BLaER1 (cell line): ENCODE measurements around the gene ENTREP3.

Experiments
- H3K27ac ChIP-seq: shearing (Covaris generic); formaldehyde crosslinking; 2 replicates; pipeline ENCODE4 v1.8.1; 2022
- H3K27me3 ChIP-seq: shearing (Covaris generic); formaldehyde crosslinking; 2 replicates; pipeline ENCODE4 v1.8.1; 2022
- H3K36me3 ChIP-seq: shearing (Covaris generic); formaldehyde crosslinking; 2 replicates; pipeline ENCODE4 v1.8.1; 2022
- H3K4me1 ChIP-seq: shearing (Covaris generic); formaldehyde crosslinking; 2 replicates; pipeline ENCODE4 v1.8.1; 2022
- H3K4me2 ChIP-seq: shearing (Covaris generic); formaldehyde crosslinking; 2 replicates; pipeline ENCODE4 v1.8.1; 2022
- H3K4me3 ChIP-seq: shearing (Covaris generic); formaldehyde crosslinking; 2 replicates; pipeline ENCODE4 v1.8.1; 2022
- H3K9ac ChIP-seq: shearing (Covaris generic); formaldehyde crosslinking; 2 replicates; pipeline ENCODE4 v1.8.1; 2022
- H3K9me3 ChIP-seq: shearing (Covaris generic); formaldehyde crosslinking; 2 replicates; pipeline ENCODE4 v1.8.1; 2022
- H4K20me1 ChIP-seq: shearing (Covaris generic); formaldehyde crosslinking; 2 replicates; pipeline ENCODE4 v1.8.1; 2022
- Cebpa-rat ChIP-seq: shearing (Covaris generic); IDR thresholded peaks from 2 replicates; pipeline ENCODE4 v1.8.1; 2022

ENTREP3 gene

GRCh38 chr1:155210314-155211104 lies 44.8 kb downstream of the ENTREP3 start:
- Histone ChIP-seq H3K4me1 (peaks cover 42% of the 10 kb centered on the region), H3K4me2 (peak overlapping the region; percentile 99), H3K9me3 (no peaks in the 10 kb centered on the region), H3K4me3 (no peak overlapping the region), H4K20me1 (no peaks in the 10 kb centered on the region), H3K9ac (no peak overlapping the region), H3K27me3 (no peaks in the 10 kb centered on the region), H3K36me3 (peaks cover 32% of the 10 kb centered on the region), H3K27ac (no peak overlapping the region)
- no peak for TF ChIP-seq Cebpa-rat

GRCh38 chr1:155209312-155209721 lies 46.0 kb downstream of the ENTREP3 start:
- Histone ChIP-seq H4K20me1 (no peaks in the 10 kb centered on the region), H3K27me3 (no peaks in the 10 kb centered on the region), H3K36me3 (peaks cover 23% of the 10 kb centered on the region), H3K4me3 (peak overlapping the region; percentile 94), H3K4me1 (peaks cover 42% of the 10 kb centered on the region), H3K4me2 (peak overlapping the region; percentile 99), H3K27ac (peak overlapping the region; percentile 95), H3K9ac (peak overlapping the region; percentile 86), H3K9me3 (no peaks in the 10 kb centered on the region)
- TF ChIP-seq Cebpa-rat, result no peak

GRCh38 chr1:155208541-155209311 lies 46.6 kb downstream of the ENTREP3 start, which contains the start of gene MTX1:
Gene MTX1 (plus strand): TSS chr1:155208695. CDS start chr1:155208805, 110 bp downstream.
- peak within 1 kb of the TSS; percentile 94 for H3K4me3 ChIP-seq
- no peaks in the 10 kb centered on the region for H3K9me3 ChIP-seq
- peak within 1 kb of the TSS; percentile 86 for H3K9ac ChIP-seq
- H3K4me1 ChIP-seq, result peaks cover 42% of the 10 kb centered on the region
- H3K27ac ChIP-seq, result peak within 1 kb of the TSS; percentile 95
- H3K27me3 ChIP-seq, result no peaks in the 10 kb centered on the region
- no peaks in the 10 kb centered on the region for H4K20me1 ChIP-seq
- peaks cover 23% of the 10 kb centered on the region for H3K36me3 ChIP-seq
- TF ChIP-seq Cebpa-rat, result no peak
- peak within 1 kb of the TSS; percentile 99 for H3K4me2 ChIP-seq

GRCh38 chr1:155207806-155208540 lies 47.3 kb downstream of the ENTREP3 start, which contains the start of gene THBS3:
Gene THBS3 (minus strand): TSS chr1:155207897. CDS start chr1:155207876, 21 bp downstream.
- no peak for TF ChIP-seq Cebpa-rat
- peak within 1 kb of the TSS; percentile 95 for H3K27ac ChIP-seq

GRCh38 chr1:155206891-155207805 lies 48.1 kb downstream of the ENTREP3 start:
- no peaks in the 10 kb centered on the region for H4K20me1 ChIP-seq
- peak overlapping the region; percentile 95 for H3K27ac ChIP-seq
- H3K4me3 ChIP-seq, result peak overlapping the region; percentile 94
- no peak for TF ChIP-seq Cebpa-rat
- peak overlapping the region; percentile 86 for H3K9ac ChIP-seq
- H3K9me3 ChIP-seq, result no peaks in the 10 kb centered on the region
- H3K27me3 ChIP-seq, result no peaks in the 10 kb centered on the region
- peak overlapping the region; percentile 99 for H3K4me2 ChIP-seq
- H3K4me1 ChIP-seq, result peaks cover 42% of the 10 kb centered on the region
- peaks cover 33% of the 10 kb centered on the region for H3K36me3 ChIP-seq

More at GRCh38 chr1:155207806-155208540, 47.3 kb downstream of the ENTREP3 start, which contains the start of gene THBS3:
- Histone ChIP-seq H3K4me2 (peak within 1 kb of the TSS; percentile 99), H3K4me1 (peaks cover 42% of the 10 kb centered on the region), H3K4me3 (peak within 1 kb of the TSS; percentile 94), H3K27me3 (no peaks in the 10 kb centered on the region), H3K9ac (peak within 1 kb of the TSS; percentile 86), H3K9me3 (no peaks in the 10 kb centered on the region), H3K36me3 (peaks cover 27% of the 10 kb centered on the region), H4K20me1 (no peaks in the 10 kb centered on the region)

GRCh38 chr1:155205969-155206593 lies 49.2 kb downstream of the ENTREP3 start:
- Histone ChIP-seq H3K4me3 (no peak overlapping the region), H3K9ac (no peak overlapping the region)

GRCh38 chr1:155205035-155205434 lies 50.2 kb downstream of the ENTREP3 start:
- no peak for TF ChIP-seq Cebpa-rat
- peaks cover 32% of the 10 kb centered on the region; the same call in 1 of the 2 replicates for H3K36me3 ChIP-seq

More at GRCh38 chr1:155205969-155206593, 49.2 kb downstream of the ENTREP3 start:
- no peak for TF ChIP-seq Cebpa-rat
- H3K27me3 ChIP-seq, result no peaks in the 10 kb centered on the region
- peaks cover 42% of the 10 kb centered on the region for H3K4me1 ChIP-seq
- peaks cover 33% of the 10 kb centered on the region; the same call in 1 of the 2 replicates for H3K36me3 ChIP-seq
- H4K20me1 ChIP-seq, result no peaks in the 10 kb centered on the region
- H3K9me3 ChIP-seq, result no peaks in the 10 kb centered on the region
- H3K27ac ChIP-seq, result peak overlapping the region; percentile 95; the same call in 1 of the 2 replicates
- H3K4me2 ChIP-seq, result peak overlapping the region; percentile 99

More at GRCh38 chr1:155205035-155205434, 50.2 kb downstream of the ENTREP3 start:
- Histone ChIP-seq H3K27me3 (no peaks in the 10 kb centered on the region), H3K4me3 (no peak overlapping the region), H3K9ac (no peak overlapping the region), H3K9me3 (no peaks in the 10 kb centered on the region), H3K4me1 (peaks cover 35% of the 10 kb centered on the region), H3K27ac (no peak overlapping the region), H4K20me1 (no peaks in the 10 kb centered on the region), H3K4me2 (no peak overlapping the region)
